Measurements from ENCODE around the gene SALL4. TPM values are rescaled to one million over a fixed set of nuclear protein-coding genes. Genes with fewer than 3 reads are reported as not detected.

SALL4 gene
- total and polyA plus RNA-seq, 2 of the 8 experiments (the other 6 are each of a cell fraction or from before 2014, with no cell fraction given): 108 to 235 TPM

DNA sequence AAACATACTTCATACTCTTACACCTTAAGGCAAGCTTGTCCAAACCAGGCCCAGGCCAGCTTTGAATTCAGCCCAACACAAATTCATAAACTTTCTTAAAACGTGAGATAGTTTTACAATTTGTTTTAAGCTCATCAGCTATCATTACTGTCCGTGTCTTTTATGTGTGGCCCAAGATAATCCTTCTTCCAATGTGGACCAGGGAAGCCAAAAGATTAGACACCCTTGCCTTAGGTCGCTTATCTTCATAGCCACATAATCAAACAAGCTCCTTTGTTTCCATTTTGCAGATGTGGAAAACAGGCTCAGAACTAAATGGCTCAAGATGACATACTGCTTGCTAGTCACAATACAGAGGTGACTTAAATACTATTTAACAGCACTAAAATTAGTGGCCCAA is 6.0 kb downstream of the SALL4 start (continued):
- TF ChIP-seq POLR2A (IDR thresholded peaks at IDR 0.05; ENCODE audit: control extremely low read depth in 1 of 2, low read depth in 2 of 2, low read length in 2 of 2) (no peak), CBX5 (IDR thresholded peaks at IDR 0.05; ENCODE audit: low read depth, low read length) (no peak), SP2 (IDR thresholded peaks at IDR 0.05; ENCODE audit: low read length) (no peak)
